ENCODE results near the gene MAP4K2. TPM values are rescaled to one million over a fixed set of nuclear protein-coding genes. Genes with fewer than 3 reads are reported as not detected.
A peak's percentile ranks its signal among the peaks of the same experiment; 100 is the strongest.

MAP4K2 gene
- total and polyA plus RNA-seq, 9 of the 15 experiments (the other 6 are each of a cell fraction or from before 2014, with no cell fraction given): 0.13 to 14.5 (median 7.3) TPM

DNA sequence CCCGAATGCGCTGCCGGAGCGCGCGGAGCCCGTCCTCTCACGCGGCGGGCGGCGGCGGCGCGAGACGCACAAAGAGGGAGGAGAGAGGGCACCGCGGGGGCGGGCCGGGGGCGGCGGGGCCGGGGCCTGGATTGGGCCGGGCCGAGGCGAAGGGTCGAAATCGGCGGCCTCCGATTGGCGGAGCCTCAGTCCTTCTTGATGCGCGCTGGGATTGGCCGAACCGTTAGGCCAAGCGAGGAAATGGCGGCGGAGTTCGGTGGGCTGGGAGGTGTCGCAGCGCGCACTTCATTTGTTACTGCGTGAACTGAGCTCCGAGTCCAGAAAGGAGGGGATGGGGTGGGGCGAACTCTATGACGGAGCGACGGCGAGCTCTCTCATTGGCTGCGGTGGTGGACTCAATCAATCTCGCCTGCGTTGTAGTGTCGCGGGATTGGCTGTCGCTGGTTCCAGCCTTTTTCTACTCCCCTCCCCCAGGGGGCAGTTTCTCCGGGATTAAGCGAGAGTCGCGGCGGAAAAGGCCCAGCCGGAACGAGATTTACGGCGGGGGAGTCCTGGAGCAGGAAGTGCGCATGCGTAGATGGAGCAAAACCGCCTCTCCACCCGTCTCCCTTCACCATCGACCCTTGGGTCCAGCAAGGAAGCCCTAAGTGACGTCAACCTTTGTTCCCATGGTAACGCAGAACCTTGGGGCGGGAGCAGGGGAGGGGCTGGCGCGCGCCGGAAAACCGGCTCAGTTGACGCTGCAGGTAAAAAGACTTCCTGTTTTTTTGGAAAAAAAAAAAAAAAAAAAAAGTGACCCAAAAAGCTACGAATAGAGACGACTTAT lies 24.3 kb downstream of the MAP4K2 start, which contains the start of gene SF1 (continued):
- TF ChIP-seq E2F6 (IDR thresholded peaks at IDR 0.05; ENCODE audit: borderline replicate concordance in 1 of 2, extremely low read depth in 1 of 2, insufficient read depth in 1 of 2, insufficient read length in 1 of 2, low read depth in 1 of 2, low read length in 1 of 2, poor library complexity in 1 of 2, severe bottlenecking in 1 of 2) (peak in 1 of 2 experiments; percentile 55), TRIM28 (IDR thresholded peaks at IDR 0.05) (no peak), POLR2B (IDR thresholded peaks at IDR 0.05; ENCODE audit: low read depth, partially characterized antibody) (peak; percentile 78), TCFL5 (CRISPR knock-in tag; conservative IDR thresholded peaks at IDR 0.05) (no peak), KDM5B (IDR thresholded peaks at IDR 0.05; ENCODE audit: insufficient replicate concordance, low read depth, low read length) (peak; percentile 80), MED1 (CRISPR knock-in tag; IDR thresholded peaks at IDR 0.05; ENCODE audit: borderline replicate concordance) (no peak), RNF2 (IDR thresholded peaks at IDR 0.05) (peak; percentile 51; the same call in 1 of the 2 replicates), ETV6 (IDR thresholded peaks at IDR 0.05; ENCODE audit: borderline replicate concordance in 1 of 2, low read depth in 2 of 2, low read length in 1 of 2) (no peak), ETV6 (CRISPR knock-in tag; IDR thresholded peaks at IDR 0.05; ENCODE audit: borderline replicate concordance) (no peak), CEBPG (CRISPR knock-in tag; IDR thresholded peaks at IDR 0.05) (no peak), CEBPG (tag; conservative IDR thresholded peaks at IDR 0.05 in 1 of 2, IDR thresholded peaks at IDR 0.05 in 1 of 2) (no peak), ZFPM2 (CRISPR knock-in tag; IDR thresholded peaks at IDR 0.05) (no peak), CSDE1 (IDR thresholded peaks at IDR 0.05) (peak in 1 of 2 experiments; percentile 96; a peak in 2 of 4 replicates), GABPA (tag; conservative IDR thresholded peaks at IDR 0.05; ENCODE audit: low read depth) (peak; percentile 90), MXI1 (IDR thresholded peaks at IDR 0.05; ENCODE audit: low read depth, low read length) (peak; percentile 59; the same call in 1 of the 2 replicates), SUPT5H (IDR thresholded peaks at IDR 0.05) (peak; percentile 80), ETV5 (CRISPR knock-in tag; IDR thresholded peaks at IDR 0.05; ENCODE audit: low read depth) (no peak), TAF1 (IDR thresholded peaks at IDR 0.05; ENCODE audit: control insufficient read depth, extremely low read depth, insufficient read depth, low read length, severe bottlenecking) (peak; percentile 81)
- TF ChIP-seq, protein P1, sequence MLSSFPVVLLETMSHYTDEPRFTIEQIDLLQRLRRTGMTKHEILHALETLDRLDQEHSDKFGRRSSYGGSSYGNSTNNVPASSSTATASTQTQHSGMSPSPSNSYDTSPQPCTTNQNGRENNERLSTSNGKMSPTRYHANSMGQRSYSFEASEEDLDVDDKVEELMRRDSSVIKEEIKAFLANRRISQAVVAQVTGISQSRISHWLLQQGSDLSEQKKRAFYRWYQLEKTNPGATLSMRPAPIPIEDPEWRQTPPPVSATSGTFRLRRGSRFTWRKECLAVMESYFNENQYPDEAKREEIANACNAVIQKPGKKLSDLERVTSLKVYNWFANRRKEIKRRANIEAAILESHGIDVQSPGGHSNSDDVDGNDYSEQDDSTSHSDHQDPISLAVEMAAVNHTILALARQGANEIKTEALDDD (IDR thresholded peaks at IDR 0.05): peak; percentile 56; the same call in 1 of the 2 replicates
- TF ChIP-seq, protein P2, sequence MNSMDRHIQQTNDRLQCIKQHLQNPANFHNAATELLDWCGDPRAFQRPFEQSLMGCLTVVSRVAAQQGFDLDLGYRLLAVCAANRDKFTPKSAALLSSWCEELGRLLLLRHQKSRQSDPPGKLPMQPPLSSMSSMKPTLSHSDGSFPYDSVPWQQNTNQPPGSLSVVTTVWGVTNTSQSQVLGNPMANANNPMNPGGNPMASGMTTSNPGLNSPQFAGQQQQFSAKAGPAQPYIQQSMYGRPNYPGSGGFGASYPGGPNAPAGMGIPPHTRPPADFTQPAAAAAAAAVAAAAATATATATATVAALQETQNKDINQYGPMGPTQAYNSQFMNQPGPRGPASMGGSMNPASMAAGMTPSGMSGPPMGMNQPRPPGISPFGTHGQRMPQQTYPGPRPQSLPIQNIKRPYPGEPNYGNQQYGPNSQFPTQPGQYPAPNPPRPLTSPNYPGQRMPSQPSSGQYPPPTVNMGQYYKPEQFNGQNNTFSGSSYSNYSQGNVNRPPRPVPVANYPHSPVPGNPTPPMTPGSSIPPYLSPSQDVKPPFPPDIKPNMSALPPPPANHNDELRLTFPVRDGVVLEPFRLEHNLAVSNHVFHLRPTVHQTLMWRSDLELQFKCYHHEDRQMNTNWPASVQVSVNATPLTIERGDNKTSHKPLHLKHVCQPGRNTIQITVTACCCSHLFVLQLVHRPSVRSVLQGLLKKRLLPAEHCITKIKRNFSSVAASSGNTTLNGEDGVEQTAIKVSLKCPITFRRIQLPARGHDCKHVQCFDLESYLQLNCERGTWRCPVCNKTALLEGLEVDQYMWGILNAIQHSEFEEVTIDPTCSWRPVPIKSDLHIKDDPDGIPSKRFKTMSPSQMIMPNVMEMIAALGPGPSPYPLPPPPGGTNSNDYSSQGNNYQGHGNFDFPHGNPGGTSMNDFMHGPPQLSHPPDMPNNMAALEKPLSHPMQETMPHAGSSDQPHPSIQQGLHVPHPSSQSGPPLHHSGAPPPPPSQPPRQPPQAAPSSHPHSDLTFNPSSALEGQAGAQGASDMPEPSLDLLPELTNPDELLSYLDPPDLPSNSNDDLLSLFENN (IDR thresholded peaks at IDR 0.05; ENCODE audit: low read depth in 2 of 2, low read length in 2 of 2): no peak

Measured in K562 (cell line).